Stimulated activated CD8-positive, alpha-beta memory T cell treated with anti-CD3 and anti-CD28 coated beads, Interleukin-7, amount 100 ng/mL, for 24 hours (primary cell): ENCODE results near the gene MAK.
A peak's percentile ranks its signal among the peaks of the same experiment; 100 is the strongest.
"Not testable (repeated sequence)": the region's sequence is repeated elsewhere in the genome, so short reads cannot be mapped to it uniquely, and the experiment has no call there.

Experiments
- DNase-seq: peaks from one replicate; pipeline ENCODE4 v3.0.0-alpha.2; 2020; ENCODE audit warnings: low read depth

MAK gene

DNA sequence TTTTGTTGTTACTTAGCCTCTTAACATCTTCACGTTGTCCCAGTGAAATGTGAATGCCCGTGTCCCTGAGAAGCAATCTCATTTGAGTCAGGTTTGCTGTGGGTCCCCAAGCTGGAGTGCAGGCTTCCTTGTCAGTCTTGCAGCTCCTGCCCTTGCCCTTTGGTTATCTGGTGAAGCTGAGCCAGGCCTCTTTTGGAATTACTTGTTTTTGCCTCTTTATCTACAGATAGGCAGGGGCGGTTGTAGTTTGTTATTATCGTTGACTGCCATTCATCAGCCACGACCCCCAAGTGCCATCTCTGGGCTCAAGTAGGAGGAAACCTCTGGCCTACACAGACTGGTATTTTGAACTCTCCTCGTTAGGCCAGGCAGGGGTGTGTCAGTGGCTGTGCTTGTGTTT is 113.3 kb downstream of the MAK start:
- no peak for DNase-seq

DNA sequence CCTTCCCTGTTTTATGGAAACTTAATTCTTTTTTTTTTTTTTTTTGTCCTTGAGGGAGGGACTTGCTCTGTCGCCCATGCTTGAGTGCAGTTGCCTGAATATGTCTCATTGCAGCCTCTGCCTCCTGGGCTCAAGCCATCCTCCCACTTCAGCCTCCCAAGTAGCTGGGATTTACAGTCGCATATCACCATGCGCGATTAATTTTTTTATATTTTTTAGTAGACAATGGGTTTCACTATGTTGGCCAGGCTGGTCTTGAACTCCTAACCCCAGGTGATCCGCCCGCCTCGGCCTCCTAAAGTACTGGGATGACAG is 114.8 kb downstream of the MAK start:
- DNase-seq: no peak

DNA sequence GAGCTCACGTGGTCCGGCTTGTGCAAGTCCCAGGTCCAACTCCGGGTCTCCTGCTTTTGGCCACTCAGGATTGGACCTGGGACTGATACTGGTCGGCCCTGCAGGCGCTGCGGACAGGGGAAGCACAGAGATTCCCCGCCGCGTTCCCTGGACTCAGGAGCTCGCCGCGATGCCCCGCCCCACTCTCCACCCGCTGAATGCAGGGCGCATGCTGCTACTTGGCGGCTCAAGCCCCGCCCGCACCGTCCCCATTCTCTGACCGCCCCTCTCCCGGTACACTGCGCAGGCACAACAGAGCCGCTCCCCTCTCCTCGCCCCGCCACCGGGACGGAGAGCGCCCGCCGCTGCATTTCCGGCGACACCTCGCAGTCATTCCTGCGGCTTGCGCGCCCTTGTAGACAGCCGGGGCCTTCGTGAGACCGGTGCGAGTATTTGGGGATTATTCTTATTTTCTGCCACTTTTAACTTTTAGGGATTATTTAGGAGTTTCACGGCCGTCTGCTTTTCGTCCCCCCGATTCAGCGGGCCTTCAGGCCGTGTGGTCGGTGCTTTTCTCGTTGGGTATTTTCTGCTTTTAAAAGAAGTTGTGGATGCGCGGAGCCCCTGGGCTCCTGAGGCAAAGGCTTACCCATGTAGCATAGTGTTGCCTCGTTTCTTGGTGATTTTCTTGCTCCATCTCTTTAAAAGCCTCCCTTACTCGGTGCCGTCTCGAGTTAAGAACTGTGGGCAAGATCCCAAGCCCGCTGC is 115.3 kb downstream of the MAK start, which contains the start of gene TMEM14C:
TSS of gene TMEM14C (plus strand) at position 251 of the 747 bp plus-strand sequence. CDS start 1,544 bp downstream, outside the sequence.
- peak; percentile 79 for DNase-seq

DNA sequence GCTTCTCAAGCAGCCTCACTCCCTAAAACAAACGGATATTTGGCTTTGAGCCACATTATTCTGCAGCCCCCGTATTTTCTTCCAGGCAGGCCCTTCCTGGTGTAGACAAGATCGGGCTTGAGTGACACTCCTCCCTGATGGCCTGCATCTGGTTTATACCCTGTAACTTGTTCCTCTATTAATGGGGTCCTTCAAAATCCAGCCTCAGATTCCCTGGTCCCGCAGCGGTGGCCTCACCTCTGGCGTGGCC is 115.8 kb downstream of the MAK start:
- DNase-seq: no peak

DNA sequence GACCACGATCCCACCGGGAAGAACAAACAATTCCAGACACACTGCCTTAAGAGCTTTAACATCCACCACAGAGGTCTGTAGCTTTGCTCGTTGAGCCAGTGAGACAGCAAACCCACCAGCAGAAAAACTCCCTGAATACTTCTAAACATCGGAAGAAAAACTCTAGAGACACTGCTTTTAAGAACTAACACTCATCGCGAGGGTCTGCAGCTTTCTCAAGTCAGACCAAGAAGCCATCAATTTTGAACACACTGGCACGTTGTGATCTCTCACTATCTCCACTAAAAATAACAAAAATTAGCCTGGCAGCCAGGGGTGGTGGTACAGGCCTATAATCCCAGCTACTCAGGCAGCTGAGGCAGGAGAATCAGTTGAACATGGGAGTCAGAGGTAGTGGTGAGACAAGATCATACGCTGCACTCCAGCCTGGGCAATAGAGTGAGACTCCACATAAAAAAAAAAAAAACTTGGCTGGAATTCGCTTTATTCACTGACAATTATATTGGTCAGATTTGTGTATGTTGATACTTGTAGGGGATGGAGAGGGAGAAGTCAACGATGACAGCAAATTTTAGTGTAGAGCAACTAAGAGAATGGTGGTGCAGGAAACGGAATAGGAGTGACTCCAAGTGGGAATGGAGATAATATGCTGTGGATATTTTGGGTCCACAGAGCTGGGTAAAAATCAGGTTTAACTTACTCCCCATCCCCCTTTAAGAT is 116.3 kb downstream of the MAK start:
- no peak for DNase-seq

DNA sequence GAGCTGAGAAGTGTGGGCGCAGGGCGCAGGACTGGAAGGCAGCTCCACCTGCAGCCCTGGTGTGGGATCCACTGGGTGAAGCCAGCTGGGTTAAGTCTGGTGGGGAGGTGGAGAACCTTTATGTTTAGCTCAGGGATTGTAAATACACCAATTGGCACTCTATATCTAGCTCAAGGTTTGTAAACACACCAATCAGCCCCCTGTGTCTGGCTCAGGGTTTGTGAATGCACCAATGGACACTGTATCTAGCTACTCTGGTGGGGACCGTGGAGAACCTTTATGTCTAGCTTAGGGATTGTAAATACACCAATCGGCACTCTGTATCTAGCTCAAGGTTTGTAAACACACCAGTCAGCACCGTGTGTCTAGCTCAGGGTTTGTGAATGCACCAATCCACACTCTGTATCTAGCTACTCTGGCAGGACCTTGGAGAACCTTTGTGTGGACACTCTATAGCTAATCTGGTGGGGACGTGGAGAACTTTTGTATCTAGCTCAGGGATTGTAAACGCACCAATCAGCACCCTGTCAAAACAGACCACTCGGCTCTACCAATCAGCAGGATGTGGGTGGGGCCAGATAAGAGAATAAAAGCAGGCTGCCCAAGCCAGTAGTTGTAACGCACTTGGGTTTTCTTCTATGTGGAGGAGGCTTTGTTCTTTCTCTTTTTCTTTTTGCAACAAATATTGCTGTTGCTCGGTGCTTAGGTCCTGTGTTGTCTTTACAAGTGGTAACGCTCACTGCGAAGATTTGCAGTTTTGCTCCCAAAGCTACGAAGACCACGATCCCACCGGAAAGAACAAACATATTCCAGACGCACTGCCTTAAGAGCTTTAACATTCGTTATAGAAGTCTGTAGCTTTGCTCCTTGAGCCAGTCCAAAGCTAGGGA is 117.1 kb downstream of the MAK start:
- DNase-seq: not testable (repeated sequence)

DNA sequence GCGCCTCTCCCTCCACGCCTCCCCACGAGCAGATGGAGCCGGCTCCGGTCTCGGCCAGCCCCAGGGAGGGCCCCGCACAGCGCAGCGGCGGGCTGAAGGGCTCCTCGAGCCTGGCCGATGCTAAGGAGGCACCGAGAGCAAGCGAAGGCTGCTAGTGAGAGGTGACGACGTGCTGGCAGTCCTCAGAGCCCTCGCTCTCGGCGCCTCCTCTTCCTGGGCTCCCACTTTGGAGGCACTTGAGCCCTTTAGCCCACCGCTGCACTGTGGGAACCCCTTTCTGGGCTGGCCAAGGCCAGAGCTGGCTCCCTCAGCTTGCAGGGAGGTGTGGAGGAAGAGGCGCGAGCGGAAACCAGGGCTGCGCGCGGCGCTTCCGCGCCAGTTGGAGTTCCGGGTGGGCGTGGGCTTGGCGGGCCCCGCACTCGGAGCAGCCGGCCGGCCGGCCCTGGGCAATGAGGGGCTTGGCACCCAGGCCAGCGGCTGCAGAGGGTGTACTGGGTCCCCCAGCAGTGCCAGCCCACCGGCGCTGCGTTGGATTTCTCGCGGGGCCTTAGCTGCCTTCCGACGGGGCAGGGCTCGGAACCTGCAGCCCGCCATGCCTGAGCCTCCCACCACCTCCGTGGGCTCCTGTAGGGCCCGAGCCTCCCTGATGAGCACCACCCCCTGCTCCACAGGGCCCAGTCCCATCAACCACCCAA is 117.9 kb downstream of the MAK start:
- DNase-seq: no peak

DNA sequence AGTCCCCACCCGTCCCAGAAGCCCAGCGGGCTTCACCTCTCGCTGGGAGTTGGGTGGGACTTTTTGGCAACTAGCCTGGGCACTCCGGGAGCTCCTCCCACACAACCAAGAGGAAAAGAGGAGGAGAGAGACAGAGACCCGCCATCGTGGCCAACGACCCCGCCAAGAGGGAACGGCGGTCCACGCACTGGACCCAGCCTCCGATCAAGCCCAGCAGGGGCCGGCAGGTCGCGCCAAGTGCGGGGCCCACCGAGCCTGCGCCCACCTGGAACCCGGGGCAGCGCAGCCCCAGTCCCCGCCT is 118.4 kb downstream of the MAK start:
- DNase-seq: no peak

DNA sequence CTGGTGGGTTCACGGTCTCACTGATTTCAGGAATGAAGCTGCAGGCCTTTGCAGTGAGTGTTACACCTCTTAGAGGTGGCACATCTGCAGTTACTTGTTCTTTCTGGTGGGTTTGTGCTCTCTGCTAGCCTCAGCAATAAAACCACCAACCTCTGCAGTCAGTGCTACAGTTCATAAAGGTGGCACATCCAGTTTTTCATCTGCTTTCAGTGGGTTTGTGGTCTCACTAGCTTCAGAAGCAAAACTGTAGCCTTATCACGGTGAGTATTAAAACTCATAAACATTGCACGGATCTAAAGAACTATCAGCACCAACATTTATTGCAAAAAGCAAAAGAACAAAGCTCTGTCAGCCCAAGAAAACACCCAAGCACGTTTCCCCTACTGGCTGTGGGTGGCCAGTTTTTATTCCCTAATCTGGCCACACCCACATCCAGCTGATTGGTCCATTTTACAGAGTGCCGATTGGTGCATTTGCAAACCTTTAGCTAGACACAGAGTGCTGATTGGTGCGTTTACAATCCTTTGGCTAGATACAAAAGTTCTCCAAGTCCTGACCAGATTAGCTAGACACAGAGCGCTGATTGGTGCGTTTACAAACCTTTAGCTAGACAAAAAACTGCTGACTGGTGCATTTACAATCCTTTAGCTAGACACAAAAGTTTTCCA is 118.9 kb downstream of the MAK start:
- DNase-seq: no peak

DNA sequence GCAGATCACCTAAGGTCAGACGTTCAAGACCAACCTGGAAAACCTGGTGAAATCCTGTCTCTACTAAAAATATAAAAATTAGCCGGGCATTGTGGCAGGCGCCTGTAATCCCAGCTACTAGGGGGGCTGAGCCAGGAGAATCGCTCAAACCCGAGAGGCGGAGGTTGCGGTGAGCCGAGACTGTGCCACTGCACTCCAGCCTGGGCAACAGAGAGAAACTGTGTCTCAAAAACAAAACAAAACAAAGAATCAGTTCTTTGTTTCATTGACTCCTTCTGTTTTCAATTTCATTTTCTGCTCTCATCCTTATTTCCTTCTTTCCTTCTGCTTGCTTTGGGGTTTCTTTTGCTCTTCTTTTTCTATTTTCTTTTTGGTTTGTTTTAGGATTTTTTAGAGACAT is 124.4 kb downstream of the MAK start:
- no peak for DNase-seq
